Right atrium auricular region (tissue), 2 donors: ENCODE results near the gene TADA3. TPM values are rescaled to one million over a fixed set of nuclear protein-coding genes. Genes with fewer than 3 reads are reported as not detected.

Experiments
- DNase-seq: peaks from one replicate; pipeline ENCODE4 v3.0.0-alpha.2; 2019; ENCODE audit warnings: low spot score
- H3K27ac ChIP-seq, 2 donors: fragments of 200-600 bp; sonication (generic); 1 replicate in 1 of 2; 2 replicates in 1 of 2; pipeline ENCODE4 v1.5.1; 2016 to 2019
- H3K27me3 ChIP-seq, 2 donors: fragments of 200-600 bp; sonication (generic); one replicate each; pipeline versions ENCODE4 v1.5.1 to v1.6.0; 2017 to 2019
- H3K36me3 ChIP-seq: fragments of 200-600 bp; sonication (generic); one replicate; pipeline ENCODE4 v1.5.1; 2016
- H3K4me1 ChIP-seq, 2 donors: fragments of 200-600 bp; sonication (generic); one replicate each; pipeline versions ENCODE4 v1.5.1 to v1.6.0; 2017 to 2019
- H3K4me3 ChIP-seq, 2 donors: fragments of 200-600 bp; sonication (generic); 1 replicate in 1 of 2; 2 replicates in 1 of 2; pipeline ENCODE4 v1.5.1; 2017 to 2019; ENCODE audit warnings: mild to moderate bottlenecking in 1 of 2, moderate library complexity in 1 of 2
- H3K9me3 ChIP-seq, 2 donors: fragments of 200-600 bp; sonication (generic); one replicate each; pipeline ENCODE4 v1.5.1; 2019
- CTCF ChIP-seq, 2 donors: fragments of 200-600 bp; sonication (generic); IDR thresholded peaks; one replicate each; pipeline ENCODE4 v1.5.1; 2019; ENCODE audit warnings: antibody characterized with exemption in 2 of 2
- total RNA-seq, 2 donors: library from RNA; depleted of rRNA; stranded (reverse); fragments of >200 nt; gene quantifications; one replicate each; pipeline ENCODE4 v1.1.0, GENCODE V29; 2016

TADA3 gene
- total RNA-seq, 2 donors from 2014 or later, result 43.6 to 57.3 TPM

GRCh38 chr3:9793161-9793781 is 998 bp upstream of the TADA3 start:
- H3K4me1 ChIP-seq, result peaks cover 0 to 35% of the 10 kb centered on the region in 2 donors
- no peak for DNase-seq

GRCh38 chr3:9791790-9792404 is 376 bp downstream of the TADA3 start:
- H3K27me3 ChIP-seq, result no peaks in the 10 kb centered on the region
- peaks cover 29% of the 10 kb centered on the region for H3K36me3 ChIP-seq
- peaks cover 0 to 32% of the 10 kb centered on the region in 2 donors for H3K4me1 ChIP-seq
- DNase-seq, result no peak
- TF ChIP-seq CTCF (IDR thresholded peaks at IDR 0.05), result no peak
- H3K9me3 ChIP-seq, result no peaks in the 10 kb centered on the region
- H3K4me3 ChIP-seq, result peak overlapping the region; percentile 92 to 99
- peak overlapping the region; percentile 96 to 99 for H3K27ac ChIP-seq

More at GRCh38 chr3:9793161-9793781, 998 bp upstream of the TADA3 start:
- H3K27ac ChIP-seq, result peak overlapping the region; percentile 96 to 99
- H3K4me3 ChIP-seq, result peak overlapping the region; percentile 92 to 99
- no peak for TF ChIP-seq CTCF (IDR thresholded peaks at IDR 0.05)
- no peaks in the 10 kb centered on the region for H3K27me3 ChIP-seq
- no peaks in the 10 kb centered on the region for H3K9me3 ChIP-seq
- peaks cover 35% of the 10 kb centered on the region for H3K36me3 ChIP-seq

GRCh38 chr3:9791127-9791526 is 1.1 kb downstream of the TADA3 start:
- peaks cover 37% of the 10 kb centered on the region for H3K36me3 ChIP-seq
- H3K27me3 ChIP-seq, result no peaks in the 10 kb centered on the region
- no peak for DNase-seq
- peaks cover 0 to 32% of the 10 kb centered on the region in 2 donors for H3K4me1 ChIP-seq
- no peak overlapping the region for H3K27ac ChIP-seq
- TF ChIP-seq CTCF (IDR thresholded peaks at IDR 0.05), result no peak
- no peaks in the 10 kb centered on the region for H3K9me3 ChIP-seq
- H3K4me3 ChIP-seq, result no peak overlapping the region

GRCh38 chr3:9787714-9788113 is 4.6 kb downstream of the TADA3 start:
- no peak for TF ChIP-seq CTCF (IDR thresholded peaks at IDR 0.05)

DNA sequence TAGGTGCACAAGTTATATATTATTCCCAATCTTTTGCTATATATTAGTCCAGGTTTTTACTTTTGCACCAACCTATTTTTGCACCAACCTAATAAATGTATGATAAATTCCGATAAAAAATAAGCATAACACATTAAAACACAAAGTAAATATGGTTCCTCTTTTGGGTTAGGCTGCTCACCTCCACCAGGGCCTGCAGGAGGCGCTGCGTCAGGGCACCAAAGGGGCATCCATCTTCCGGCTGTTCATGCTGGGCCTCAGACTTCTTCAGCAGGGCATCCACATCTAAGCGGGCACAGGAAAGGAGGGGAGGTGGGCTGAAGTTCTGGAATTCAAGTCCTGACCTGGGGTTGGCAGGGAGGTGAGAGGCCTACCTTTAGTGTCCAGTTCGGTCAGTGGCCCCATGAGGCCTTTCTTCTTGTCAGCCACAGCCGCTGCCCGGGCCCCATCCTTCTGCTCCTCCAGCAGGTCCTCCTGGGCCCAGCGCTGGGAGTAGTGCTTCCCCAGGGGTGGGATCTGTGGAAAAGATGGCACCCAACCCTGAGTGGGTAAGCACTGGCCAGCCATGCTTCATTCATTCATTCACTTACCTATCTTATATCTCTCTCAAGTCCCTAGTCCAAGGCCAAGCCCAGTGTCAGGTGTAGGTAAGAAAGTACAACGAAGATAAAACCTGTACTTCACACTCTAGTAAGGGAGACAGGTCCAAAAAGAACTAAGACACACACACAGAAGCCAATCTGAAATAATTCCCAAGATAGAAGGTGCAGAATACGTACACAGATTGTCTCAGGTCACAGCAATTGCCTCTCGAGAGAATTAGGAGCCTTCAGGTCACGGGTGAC is 5.2 kb downstream of the TADA3 start:
- TF ChIP-seq CTCF (IDR thresholded peaks at IDR 0.05), result peak in 1 of 2 donors; percentile 11
- peaks cover 67% of the 10 kb centered on the region for H3K36me3 ChIP-seq

More at GRCh38 chr3:9787714-9788113, 4.6 kb downstream of the TADA3 start:
- Histone ChIP-seq H3K4me3 (no peak overlapping the region), H3K36me3 (peaks cover 61% of the 10 kb centered on the region), H3K27ac (no peak overlapping the region), H3K27me3 (no peaks in the 10 kb centered on the region), H3K4me1 (peaks cover 0 to 14% of the 10 kb centered on the region in 2 donors), H3K9me3 (no peaks in the 10 kb centered on the region)
- DNase-seq, result no peak

More for the DNA sequence above, 5.2 kb downstream of the TADA3 start:
- Histone ChIP-seq H3K4me3 (no peak overlapping the region), H3K4me1 (peaks cover 0 to 14% of the 10 kb centered on the region in 2 donors), H3K27ac (no peak overlapping the region), H3K27me3 (no peaks in the 10 kb centered on the region), H3K9me3 (no peaks in the 10 kb centered on the region)
- no peak for DNase-seq
